GM13976 (cell line): ENCODE measurements around the gene GNAQ.

Experiments
- DNase-seq: peaks from one replicate; pipeline ENCODE4 v3.0.0; 2012; ENCODE audit warnings: low spot score
- in situ Hi-C: fragments of 300-500 bp; cut with MboI; formaldehyde crosslinking; loops from one replicate; pipeline ENCODE4 v1.12.0; 2022; ENCODE audit warnings: low sequenced_read_pairs, mixed read lengths, inconsistent platforms; ENCODE audit not compliant: unreplicated experiment
- TF ChIP-seq, protein P1 (sequence below): IDR thresholded peaks from 2 replicates; pipeline ENCODE4 v1.5.1; 2012; ENCODE audit warnings: borderline replicate concordance, mild to moderate bottlenecking; ENCODE audit not compliant: insufficient read depth; ENCODE audit errors: extremely low read depth, missing control alignments, control extremely low read depth

GNAQ gene

DNA sequence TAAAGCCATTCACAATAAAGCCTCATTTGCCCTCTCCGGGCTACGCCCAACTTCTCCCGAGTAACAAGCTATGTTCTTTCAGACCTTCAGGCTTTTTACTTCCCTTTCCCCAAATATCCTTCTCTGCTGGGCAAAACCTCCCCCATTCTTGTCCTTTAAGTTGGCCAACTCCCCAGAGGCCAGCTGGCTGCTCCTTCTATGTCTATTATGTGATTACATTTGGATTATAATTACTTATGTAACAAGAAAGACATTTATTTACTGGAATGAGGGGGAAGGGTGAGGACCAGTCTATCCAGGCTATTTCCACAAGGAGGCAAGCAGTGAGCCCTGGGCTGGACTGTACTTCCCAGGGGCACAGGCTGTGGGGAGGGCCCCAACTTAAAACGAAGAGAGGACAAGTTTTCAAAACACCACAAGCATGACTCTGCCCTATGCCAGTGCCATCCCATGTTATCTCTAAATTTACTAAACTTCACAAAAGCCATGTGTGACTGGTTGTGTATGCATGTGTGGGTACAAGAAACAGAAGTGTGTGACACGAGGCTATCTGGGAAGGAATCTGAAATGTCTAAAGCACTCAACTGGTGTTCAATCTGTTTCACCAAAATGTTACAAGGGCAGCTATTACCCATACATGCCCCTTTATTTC, 84.5 kb downstream of the GNAQ start:
- DNase-seq = no peak
- TF ChIP-seq, protein P1, sequence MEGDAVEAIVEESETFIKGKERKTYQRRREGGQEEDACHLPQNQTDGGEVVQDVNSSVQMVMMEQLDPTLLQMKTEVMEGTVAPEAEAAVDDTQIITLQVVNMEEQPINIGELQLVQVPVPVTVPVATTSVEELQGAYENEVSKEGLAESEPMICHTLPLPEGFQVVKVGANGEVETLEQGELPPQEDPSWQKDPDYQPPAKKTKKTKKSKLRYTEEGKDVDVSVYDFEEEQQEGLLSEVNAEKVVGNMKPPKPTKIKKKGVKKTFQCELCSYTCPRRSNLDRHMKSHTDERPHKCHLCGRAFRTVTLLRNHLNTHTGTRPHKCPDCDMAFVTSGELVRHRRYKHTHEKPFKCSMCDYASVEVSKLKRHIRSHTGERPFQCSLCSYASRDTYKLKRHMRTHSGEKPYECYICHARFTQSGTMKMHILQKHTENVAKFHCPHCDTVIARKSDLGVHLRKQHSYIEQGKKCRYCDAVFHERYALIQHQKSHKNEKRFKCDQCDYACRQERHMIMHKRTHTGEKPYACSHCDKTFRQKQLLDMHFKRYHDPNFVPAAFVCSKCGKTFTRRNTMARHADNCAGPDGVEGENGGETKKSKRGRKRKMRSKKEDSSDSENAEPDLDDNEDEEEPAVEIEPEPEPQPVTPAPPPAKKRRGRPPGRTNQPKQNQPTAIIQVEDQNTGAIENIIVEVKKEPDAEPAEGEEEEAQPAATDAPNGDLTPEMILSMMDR = no peak
- in situ Hi-C loops = no loop called here

DNA sequence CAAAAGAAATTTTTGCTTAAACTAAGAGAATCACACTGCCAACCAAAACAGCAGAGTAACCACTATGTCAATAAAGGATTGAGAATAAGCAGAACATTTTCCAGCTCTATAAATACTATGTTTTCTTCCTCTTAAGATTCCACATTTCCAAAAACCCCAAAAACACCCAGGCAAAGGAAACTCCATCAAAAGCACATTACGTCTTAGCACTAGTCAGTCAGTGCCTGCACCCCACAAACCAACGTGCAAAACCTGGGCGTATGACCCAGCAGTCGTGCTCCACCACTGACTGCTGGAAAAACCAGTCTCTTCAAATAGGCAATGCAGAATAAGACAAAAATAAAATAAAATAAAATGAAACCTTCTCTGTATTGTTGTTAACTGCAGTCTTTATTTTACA, 85.3 kb downstream of the GNAQ start:
- in situ Hi-C loops = no loop called here
- TF ChIP-seq, protein P1 = no peak
- no peak for DNase-seq

DNA sequence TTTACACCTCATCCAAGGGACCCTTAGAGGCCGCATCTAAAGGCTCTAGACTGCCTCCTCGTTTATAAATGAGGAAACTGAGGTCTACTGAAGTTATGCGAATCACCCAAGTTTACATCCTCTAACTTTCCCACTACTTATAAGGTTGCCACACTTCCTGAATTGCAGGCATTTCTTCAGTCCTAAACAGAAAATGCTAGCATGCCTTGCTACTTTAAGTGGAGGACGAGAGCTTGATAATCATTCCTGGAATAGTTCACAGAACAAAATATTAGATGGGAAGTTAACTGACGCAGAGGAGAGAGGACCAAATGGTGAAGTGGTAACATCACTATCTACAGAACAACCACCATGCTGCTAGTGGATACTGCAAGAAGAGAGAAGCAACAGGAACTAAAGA, 85.8 kb downstream of the GNAQ start:
- DNase-seq = no peak
- TF ChIP-seq, protein P1 = no peak
- in situ Hi-C loops = no loop called here

DNA sequence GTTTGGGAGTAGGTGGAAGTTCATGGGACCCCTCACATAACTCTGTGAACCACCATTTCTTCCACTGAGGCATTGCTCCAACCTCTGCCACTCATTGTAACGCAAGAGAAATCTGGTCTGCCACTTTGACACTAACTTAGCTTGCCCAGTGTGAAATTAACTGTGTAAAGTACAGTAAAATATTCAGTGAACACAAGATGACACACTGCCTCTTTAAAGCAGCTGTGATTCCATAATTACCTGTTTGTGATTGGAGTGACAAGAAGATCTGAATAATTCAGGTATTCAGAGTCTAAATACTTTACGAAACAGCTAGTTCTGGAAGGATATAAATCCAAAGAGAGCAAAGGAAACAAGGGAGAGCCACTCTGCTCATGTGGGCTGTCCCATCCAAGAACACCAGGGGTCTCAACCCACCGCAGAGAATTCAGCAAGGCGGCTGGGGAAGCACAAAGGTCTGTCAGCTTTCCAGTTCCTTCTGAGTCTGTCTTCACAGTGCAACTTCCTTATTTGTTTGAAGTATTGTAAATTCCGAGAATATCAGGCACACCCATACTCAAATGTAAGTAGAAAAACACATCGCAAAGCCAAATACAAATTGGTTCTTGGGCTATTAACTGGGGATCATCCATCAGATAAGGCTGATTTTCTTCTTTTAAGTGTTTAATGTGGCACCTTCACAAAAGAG, 86.9 kb downstream of the GNAQ start:
- in situ Hi-C loops = no loop called here
- no peak for DNase-seq
- TF ChIP-seq, protein P1 = no peak

DNA sequence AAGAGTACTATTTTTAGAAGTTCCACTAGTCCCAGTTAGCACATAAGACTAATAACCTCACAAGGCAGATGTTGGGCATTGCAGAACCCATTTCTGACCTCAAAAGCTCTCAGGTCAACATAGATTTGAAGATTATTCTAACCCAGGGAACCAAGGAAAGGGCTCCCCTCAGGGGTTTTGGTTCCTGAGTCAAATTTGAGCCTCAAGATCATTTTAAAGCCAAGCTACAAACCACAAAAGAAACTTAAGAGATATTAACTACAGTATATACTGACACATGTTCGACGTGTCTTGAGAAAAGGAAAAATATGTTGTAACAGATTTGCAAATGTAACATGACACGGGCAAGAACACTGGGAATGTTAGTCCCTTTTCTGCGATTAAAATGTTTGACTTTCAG, 88.6 kb downstream of the GNAQ start:
- TF ChIP-seq, protein P1 = no peak
- in situ Hi-C loops = no loop called here
- no peak for DNase-seq

DNA sequence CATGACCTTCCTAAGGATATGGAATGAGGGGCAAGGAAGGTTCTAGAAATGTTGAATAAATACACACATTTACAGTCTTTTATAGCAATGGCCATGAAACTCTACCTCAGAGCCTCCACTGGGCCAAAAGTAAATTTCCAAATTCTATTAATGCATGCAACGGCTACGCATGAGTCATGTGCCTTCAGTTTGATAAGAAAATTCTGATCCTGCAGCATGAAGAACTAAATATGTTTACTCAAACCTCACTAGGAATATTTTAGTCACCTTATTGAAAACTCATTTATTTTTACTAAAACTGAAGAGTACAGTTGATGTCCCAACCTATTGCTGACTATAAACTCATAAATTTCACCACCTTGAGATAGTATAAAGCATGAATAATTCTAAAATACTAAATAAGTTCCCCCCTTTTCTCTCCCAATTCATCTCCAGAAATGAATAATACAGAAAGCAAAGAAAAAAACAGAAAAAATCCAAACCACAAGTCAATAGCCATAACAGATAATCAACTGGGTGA, 92.4 kb downstream of the GNAQ start:
- no peak for DNase-seq
- TF ChIP-seq, protein P1 = no peak
- in situ Hi-C loops = no loop called here

DNA sequence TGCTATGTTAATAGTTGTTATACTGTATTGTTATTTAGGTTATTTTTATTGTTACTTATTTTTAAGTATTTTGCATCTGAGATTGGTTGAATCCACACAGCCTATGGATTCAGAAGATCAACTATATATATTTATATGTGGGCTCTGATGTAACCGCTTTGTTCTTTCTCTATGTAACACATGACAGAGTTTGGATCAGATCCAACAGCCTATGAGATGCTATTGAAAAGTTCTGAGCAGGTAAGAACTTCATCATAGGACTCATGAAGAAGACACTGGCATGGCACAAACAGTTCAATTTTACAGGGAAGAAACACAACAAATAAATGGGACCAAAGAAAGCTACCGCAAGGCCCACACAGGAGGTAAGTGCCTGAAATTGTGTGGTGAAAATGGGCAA, 93.4 kb downstream of the GNAQ start:
- TF ChIP-seq, protein P1 = no peak
- DNase-seq = no peak
- in situ Hi-C loops = no loop called here
